HG02588 (cell line): ENCODE data around the gene DCUN1D5.
A peak's percentile ranks its signal among the peaks of the same experiment; 100 is the strongest.

Source experiments
- ATAC-seq: cut with Tn5 transposase; IDR thresholded peaks from one replicate; pipeline ENCODE4 v1.9.1; 2021; ENCODE audit warnings: mild to moderate bottlenecking, moderate library complexity; ENCODE audit not compliant: unreplicated experiment

Gene DCUN1D5

DNA sequence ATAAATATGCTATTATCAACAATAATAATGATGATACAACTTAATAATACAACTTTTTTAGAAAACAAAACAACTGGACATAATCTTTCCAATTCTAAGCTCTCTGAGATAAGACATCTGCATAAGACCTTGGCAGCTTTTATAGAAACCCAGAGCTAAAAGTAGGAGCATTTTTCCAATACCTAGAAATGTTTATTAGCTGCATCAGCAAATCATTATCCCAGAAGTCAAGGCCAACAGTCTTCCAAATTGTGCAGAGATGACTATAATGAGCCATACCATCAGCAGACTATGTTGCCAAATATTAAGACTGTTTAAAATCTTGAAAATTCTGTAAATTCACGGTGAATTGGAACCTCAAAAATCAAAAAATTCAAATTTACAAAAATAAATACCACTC, 30.3 kb downstream of the DCUN1D5 start:
- no peak for ATAC-seq

GRCh38 chr11:103055221-103055890, 36.6 kb downstream of the DCUN1D5 start:
- ATAC-seq, result peak; percentile 45

DNA sequence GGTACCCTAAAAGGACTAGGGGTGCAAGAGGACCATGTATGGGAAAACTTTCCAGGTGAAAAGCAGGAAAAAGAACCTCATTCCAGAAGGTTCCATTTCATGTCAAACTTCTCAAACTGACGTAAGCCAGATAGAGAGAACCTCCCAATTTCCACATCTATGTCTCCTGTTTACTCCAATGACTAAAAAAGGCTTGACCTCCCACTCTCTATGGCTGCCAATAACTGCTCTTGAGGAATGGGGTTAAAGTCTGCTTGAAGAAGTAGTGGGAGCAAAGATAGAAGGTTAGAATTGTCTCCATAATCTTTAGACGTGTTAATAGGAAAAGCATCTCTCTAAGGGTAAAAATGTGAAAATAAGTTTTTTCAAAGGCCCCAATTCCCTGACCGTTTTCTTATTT, 38.0 kb downstream of the DCUN1D5 start:
- no peak for ATAC-seq

DNA sequence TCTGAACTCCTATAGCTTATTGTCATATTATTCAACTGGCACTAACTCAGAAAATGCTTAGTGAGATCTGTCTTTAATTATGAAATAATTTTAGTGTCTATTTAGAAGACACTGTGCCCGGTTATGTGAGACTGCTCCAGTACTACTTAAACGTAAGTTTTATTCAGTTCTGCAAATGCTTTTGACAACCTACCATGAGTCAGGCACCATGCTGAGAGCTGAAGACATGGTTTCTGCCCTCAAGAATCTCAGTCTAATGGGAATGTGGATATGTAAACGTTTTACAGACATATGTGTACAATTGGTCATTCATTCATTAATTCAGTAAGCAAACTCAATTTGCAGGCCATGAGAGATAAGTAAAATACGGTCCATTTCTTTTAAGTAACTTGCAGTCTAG, 40.0 kb downstream of the DCUN1D5 start:
- ATAC-seq, result no peak

- ATAC-seq, result no peak
Measured at GRCh38 chr11:103051151-103051801, 40.7 kb downstream of the DCUN1D5 start.

DNA sequence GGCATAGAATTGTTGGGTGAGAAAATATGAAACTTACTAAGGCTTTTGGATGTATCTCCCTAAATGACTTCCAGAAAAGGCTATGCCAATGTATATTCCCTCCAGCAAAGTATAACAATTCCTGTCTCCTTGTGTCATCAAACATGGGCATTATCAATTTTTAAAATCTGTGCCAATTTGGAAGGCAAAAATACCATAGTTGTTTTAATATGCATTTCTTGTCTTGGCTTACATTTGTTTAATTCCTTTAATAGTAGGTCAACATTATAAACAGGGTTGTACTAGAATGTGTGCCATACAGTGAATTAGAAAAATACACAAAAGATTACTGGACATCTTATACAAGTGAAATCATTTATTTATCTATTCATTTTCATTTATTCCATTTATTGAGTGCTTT, 41.6 kb downstream of the DCUN1D5 start:
- ATAC-seq, result no peak

DNA sequence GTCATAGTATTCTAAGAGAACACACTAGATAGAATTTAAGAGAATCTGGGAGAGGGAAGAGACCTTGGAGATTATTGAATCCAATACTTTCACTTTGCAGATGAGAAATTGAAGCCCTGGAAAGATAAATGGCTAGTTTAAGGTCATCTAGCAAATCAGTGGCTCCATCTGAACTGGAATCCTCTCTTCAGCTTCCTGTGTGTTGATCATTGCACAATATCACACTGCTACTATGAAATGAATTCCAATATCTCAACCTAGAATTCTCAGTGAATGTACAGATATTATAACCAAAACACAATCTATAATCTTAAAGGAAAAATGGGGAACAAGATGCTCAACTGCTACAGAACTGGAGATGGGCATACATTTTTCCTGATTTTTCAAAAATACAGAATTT, 44.1 kb downstream of the DCUN1D5 start:
- ATAC-seq, result no peak

DNA sequence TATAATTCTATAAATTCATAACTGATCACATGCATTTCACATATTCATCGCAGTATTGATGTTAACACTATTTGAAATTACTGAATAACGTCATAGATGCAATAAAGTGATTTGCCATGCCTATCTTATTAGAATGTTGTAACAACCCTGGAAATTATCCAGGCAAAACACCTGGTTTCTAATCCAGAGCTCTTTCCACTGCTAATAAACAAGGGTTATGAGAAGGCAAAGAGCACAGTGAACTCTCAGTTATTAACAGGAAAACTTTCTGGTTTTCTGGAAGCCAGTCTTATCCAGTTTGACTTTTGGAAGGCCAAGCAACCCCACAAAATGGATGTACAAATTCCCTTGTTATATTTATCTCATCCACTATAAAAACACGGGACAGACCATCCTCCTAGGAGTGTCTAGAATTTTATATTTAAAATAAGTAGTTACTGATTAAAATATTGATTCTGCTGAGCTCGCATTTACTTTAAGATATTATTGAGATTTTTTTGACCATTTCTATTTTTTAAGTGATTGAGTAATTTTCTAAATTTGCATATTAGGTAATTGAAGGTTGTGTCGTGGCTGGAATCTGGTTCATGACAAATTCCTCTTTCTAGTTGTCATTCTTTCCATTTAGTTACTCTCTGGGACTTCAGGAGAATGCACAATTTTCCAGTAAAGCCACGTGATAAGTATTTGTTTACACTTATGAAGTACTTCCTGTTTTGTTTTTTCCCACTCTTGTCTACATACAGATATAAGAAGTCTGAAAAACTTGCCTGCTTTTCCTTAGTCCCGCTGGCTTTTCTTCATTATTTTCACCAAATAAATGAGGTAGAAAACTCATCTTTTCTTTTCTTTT, 47.9 kb downstream of the DCUN1D5 start:
- ATAC-seq, result no peak

DNA sequence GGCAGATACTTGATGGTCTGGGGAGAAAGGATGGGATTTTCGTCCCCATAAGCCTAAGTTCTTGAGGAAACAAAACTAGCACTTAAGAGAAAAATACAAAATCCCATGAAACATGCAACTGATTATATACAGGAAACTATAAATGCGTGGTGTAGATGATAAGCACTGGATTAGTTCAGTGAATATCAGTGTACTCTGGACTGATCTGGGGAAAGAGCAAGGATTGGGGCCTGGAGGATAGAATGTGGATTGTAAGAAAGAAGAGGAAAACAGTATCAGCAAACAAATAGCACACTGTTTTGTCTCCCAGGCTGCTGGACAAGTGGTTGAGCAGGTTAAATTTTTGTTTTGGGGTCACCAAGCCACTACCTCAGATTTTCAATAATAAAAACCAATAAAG, 49.8 kb downstream of the DCUN1D5 start:
- no peak for ATAC-seq

- ATAC-seq, result peak; percentile 98
Measured at GRCh38 chr11:103035791-103036434, 56.0 kb downstream of the DCUN1D5 start.

- ATAC-seq, result no peak
Measured at GRCh38 chr11:103035216-103035615, 56.7 kb downstream of the DCUN1D5 start.

- ATAC-seq, result no peak
Measured at GRCh38 chr11:103031834-103032233, 60.1 kb downstream of the DCUN1D5 start.

DNA sequence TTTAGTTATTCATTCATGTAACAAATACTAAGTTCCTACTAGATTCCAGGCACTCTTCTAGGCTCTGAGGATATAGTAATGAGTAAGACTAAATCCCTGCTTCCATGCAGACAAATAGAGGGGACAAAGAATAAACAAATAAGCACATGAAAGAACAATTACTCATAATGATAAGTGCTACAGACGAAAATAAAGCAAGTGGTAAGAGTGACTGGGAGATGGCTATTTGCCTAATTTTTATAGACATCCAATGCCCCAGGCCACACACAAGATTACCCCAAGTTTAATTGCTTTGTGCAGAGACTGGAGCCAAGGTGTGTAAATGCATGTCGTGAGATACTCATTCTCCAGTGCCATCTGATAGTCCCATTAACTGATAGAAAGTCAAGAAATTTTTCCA, 62.6 kb downstream of the DCUN1D5 start:
- no peak for ATAC-seq

- ATAC-seq, result peak; percentile 96
Measured at GRCh38 chr11:103028304-103029020, 63.5 kb downstream of the DCUN1D5 start.

DNA sequence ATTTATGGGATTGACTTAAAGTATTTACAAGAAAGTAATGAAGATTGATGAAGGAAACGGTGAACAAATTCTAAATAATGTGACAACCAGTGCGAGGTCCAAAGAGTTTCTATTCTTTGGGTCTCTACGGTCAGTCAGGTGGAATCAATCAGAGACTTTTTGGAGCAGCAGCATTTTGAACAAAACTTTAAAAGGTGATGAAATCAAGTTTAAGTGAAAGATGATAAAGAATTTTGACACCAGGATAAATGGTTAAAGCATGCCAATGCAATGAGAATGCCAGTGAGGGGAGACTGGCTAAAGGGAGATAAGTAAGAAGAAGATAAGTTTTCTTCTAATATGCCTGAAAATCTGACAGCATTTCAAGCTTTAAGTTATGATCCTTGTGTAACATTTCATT, 67.9 kb downstream of the DCUN1D5 start:
- no peak for ATAC-seq

DNA sequence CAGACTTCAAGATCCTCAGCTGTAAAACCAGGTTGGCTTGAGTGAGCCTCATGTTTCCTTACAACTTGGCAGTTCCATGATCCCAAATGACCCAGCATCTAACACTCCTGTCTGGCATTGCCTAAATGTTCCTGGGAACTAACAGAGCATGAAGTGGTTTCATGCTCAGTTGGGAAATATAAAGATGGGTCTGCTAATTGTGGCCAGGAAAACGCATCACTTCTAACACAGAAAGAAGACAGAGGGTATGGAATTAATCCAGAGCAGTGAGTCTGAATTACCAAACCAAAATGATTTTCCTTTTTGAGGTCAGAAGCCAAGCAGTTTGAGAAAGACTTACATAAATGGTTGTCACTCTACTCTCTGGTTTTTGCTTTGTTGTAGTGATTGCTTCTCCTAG, 75.9 kb downstream of the DCUN1D5 start:
- no peak for ATAC-seq

- ATAC-seq, result no peak
Measured at GRCh38 chr11:103013421-103013820, 78.5 kb downstream of the DCUN1D5 start.
